ENCODE results near the gene MVB12B.

Gene MVB12B

GRCh38 chr9:126391713-126392661 is 65.4 kb downstream of the MVB12B start:
- DNase-seq (ENCODE audit: low read depth): no peak
- no peak overlapping the region for H3K4me3 ChIP-seq (ENCODE audit: low read length)
- TF ChIP-seq CTCF (conservative IDR thresholded peaks at IDR 0.05; ENCODE audit: low read length): no peak

- DNase-seq (ENCODE audit: low read depth): no peak
- no peak for TF ChIP-seq CTCF (conservative IDR thresholded peaks at IDR 0.05; ENCODE audit: low read length)
- H3K4me3 ChIP-seq (ENCODE audit: low read length): no peak overlapping the region
Measured at GRCh38 chr9:126392662-126393371, 66.2 kb downstream of the MVB12B start.

- DNase-seq (ENCODE audit: low read depth): no peak
- no peak for TF ChIP-seq CTCF (conservative IDR thresholded peaks at IDR 0.05; ENCODE audit: low read length)
- no peak overlapping the region for H3K4me3 ChIP-seq (ENCODE audit: low read length)
Measured at GRCh38 chr9:126393876-126394275, 67.2 kb downstream of the MVB12B start.

GRCh38 chr9:126394802-126395201 is 68.2 kb downstream of the MVB12B start:
- no peak overlapping the region for H3K4me3 ChIP-seq (ENCODE audit: low read length)
- TF ChIP-seq CTCF (conservative IDR thresholded peaks at IDR 0.05; ENCODE audit: low read length): no peak
- no peak for DNase-seq (ENCODE audit: low read depth)

GRCh38 chr9:126395439-126396212 is 69.0 kb downstream of the MVB12B start:
- no peak overlapping the region for H3K4me3 ChIP-seq (ENCODE audit: low read length)
- DNase-seq (ENCODE audit: low read depth): peak; percentile 43
- TF ChIP-seq CTCF (conservative IDR thresholded peaks at IDR 0.05; ENCODE audit: low read length): no peak

GRCh38 chr9:126397056-126397455 is 70.4 kb downstream of the MVB12B start:
- H3K4me3 ChIP-seq (ENCODE audit: low read length): no peak overlapping the region
- 0 out of 2 replicates have a peak, but pooled peaks have one; percentile 5 for TF ChIP-seq CTCF (conservative IDR thresholded peaks at IDR 0.05; ENCODE audit: low read length)
- no peak for DNase-seq (ENCODE audit: low read depth)

Data from AG10803 (cell line).